ENCODE results near the gene ALPI. TPM values are rescaled to one million over a fixed set of nuclear protein-coding genes. Genes with fewer than 3 reads are reported as not detected.

Gene ALPI
- total RNA-seq, 1 experiment from 2014 or later, result not detected

GRCh38 chr2:232490221-232491138 lies 34.5 kb downstream of the ALPI start:
- ChIA-PET POLR2A (ENCODE audit: unreplicated experiment) (no interaction called here), CTCF (no interaction called here)
- DNase-seq (no peak), ATAC-seq (no peak)
- intact Hi-C loops (cut with micrococcal nuclease), result no loop called here
- H3K27ac ChIP-seq (ENCODE audit: low read length), result no peak overlapping the region
- H3K4me2 ChIP-seq (ENCODE audit: low read length), result no peak overlapping the region
- TF ChIP-seq EZH2phosphoT487 (IDR thresholded peaks at IDR 0.05; ENCODE audit: borderline replicate concordance, low read length), result no peak
- H3K27me3 ChIP-seq (ENCODE audit: low read length), result no peaks in the 10 kb centered on the region
- no peaks in the 10 kb centered on the region for H4K20me1 ChIP-seq (ENCODE audit: low read length)
- no peak overlapping the region for H2AFZ ChIP-seq (ENCODE audit: low read length)
- no peaks in the 10 kb centered on the region for H3K4me1 ChIP-seq (ENCODE audit: insufficient read depth, low read length)
- H3K4me3 ChIP-seq (ENCODE audit: low read length), result no peak overlapping the region
- no peaks in the 10 kb centered on the region for H3K79me2 ChIP-seq (ENCODE audit: low read length)
- no peaks in the 10 kb centered on the region for H3F3A ChIP-seq (ENCODE audit: low read length, unreplicated experiment)
- BruUV-seq (replicated peaks), result no TSS peak
- no peaks in the 10 kb centered on the region for H3K36me3 ChIP-seq (ENCODE audit: low read depth, low read length)
- H3K9me3 ChIP-seq (ENCODE audit: low read length), result no peaks in the 10 kb centered on the region
- H3K9me2 ChIP-seq (replicated peaks; ENCODE audit: low read length), result no peaks in the 10 kb centered on the region
- no peak overlapping the region for H3K9ac ChIP-seq (ENCODE audit: low read length)

- H3K79me2 ChIP-seq (ENCODE audit: low read length), result no peaks in the 10 kb centered on the region
- no peaks in the 10 kb centered on the region for H3K4me1 ChIP-seq (ENCODE audit: insufficient read depth, low read length)
- DNase-seq (no peak), ATAC-seq (no peak)
- no peak overlapping the region for H3K27ac ChIP-seq (ENCODE audit: low read length)
- no peak overlapping the region for H3K9ac ChIP-seq (ENCODE audit: low read length)
- H3K9me2 ChIP-seq (replicated peaks; ENCODE audit: low read length), result no peaks in the 10 kb centered on the region
- no peak for TF ChIP-seq EZH2 (IDR thresholded peaks at IDR 0.05; ENCODE audit: low read length, unreplicated experiment)
- TF ChIP-seq CTCF (conservative IDR thresholded peaks at IDR 0.05; ENCODE audit: low read depth, low read length), result no peak
- TF ChIP-seq EZH2phosphoT487 (IDR thresholded peaks at IDR 0.05; ENCODE audit: borderline replicate concordance, low read length), result no peak
- no peaks in the 10 kb centered on the region for H3K36me3 ChIP-seq (ENCODE audit: low read depth, low read length)
- H3F3A ChIP-seq (ENCODE audit: low read length, unreplicated experiment), result no peaks in the 10 kb centered on the region
- no peak overlapping the region for H3K4me3 ChIP-seq (ENCODE audit: low read length)
- no peaks in the 10 kb centered on the region for H4K20me1 ChIP-seq (ENCODE audit: low read length)
- H3K4me2 ChIP-seq (ENCODE audit: low read length), result no peak overlapping the region
- BruUV-seq (replicated peaks), result no TSS peak
- H2AFZ ChIP-seq (ENCODE audit: low read length), result no peak overlapping the region
- H3K9me3 ChIP-seq (ENCODE audit: low read length), result no peaks in the 10 kb centered on the region
- intact Hi-C loops (cut with micrococcal nuclease), result no loop called here
- H3K27me3 ChIP-seq (ENCODE audit: low read length), result no peaks in the 10 kb centered on the region
- CTCF ChIA-PET, result no interaction called here
- POLR2A ChIA-PET (ENCODE audit: unreplicated experiment), result no interaction called here
Observed at GRCh38 chr2:232491139-232491780, 35.3 kb downstream of the ALPI start.

DNA sequence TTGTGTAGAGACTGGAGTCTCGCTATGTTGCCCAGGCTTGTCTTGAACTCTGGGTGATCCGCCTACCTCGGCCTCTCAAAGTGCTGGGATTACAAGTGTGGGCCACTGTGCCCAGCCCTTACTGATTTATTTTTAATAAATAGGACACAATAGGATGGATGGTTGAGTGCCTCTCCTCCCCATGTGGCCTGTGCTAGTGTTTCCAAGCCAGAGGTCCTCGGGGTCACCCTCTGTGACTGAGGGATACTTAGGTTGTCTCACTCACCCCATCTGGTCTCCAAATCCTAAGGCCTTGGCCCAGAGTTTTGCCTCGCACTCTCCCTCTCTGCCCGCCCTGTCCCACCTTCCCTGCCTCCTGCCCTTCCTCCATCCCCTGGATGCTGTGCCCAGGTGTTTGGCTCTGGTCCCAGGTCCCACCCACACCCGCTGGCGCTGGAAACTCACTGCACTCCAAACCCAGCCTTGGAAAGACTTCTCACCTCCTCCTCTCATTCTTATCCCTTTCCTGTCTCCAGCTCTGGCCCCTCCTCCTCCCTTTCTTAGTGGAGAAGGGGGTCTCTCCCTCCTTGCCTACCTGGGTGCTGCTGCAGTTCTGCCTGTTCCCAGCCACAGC lies 36.4 kb downstream of the ALPI start:
- DNase-seq, result no peak
- CTCF ChIA-PET, result no interaction called here
- intact Hi-C loops (cut with micrococcal nuclease), result no loop called here
- no peak for TF ChIP-seq EZH2phosphoT487 (IDR thresholded peaks at IDR 0.05; ENCODE audit: borderline replicate concordance, low read length)
- TF ChIP-seq CTCF (conservative IDR thresholded peaks at IDR 0.05; ENCODE audit: low read depth, low read length), result no peak
- TF ChIP-seq EZH2 (IDR thresholded peaks at IDR 0.05; ENCODE audit: low read length, unreplicated experiment), result no peak
- Histone ChIP-seq H3K9ac (ENCODE audit: low read length) (no peak overlapping the region), H3K36me3 (ENCODE audit: low read depth, low read length) (no peaks in the 10 kb centered on the region), H3K9me3 (ENCODE audit: low read length) (no peaks in the 10 kb centered on the region), H4K20me1 (ENCODE audit: low read length) (no peaks in the 10 kb centered on the region), H3K4me1 (ENCODE audit: insufficient read depth, low read length) (no peaks in the 10 kb centered on the region), H3K4me3 (ENCODE audit: low read length) (no peak overlapping the region), H3F3A (ENCODE audit: low read length, unreplicated experiment) (no peaks in the 10 kb centered on the region), H3K9me2 (replicated peaks; ENCODE audit: low read length) (no peaks in the 10 kb centered on the region), H3K27me3 (ENCODE audit: low read length) (no peaks in the 10 kb centered on the region), H3K79me2 (ENCODE audit: low read length) (no peaks in the 10 kb centered on the region), H3K27ac (ENCODE audit: low read length) (no peak overlapping the region), H3K4me2 (ENCODE audit: low read length) (no peak overlapping the region), H2AFZ (ENCODE audit: low read length) (no peak overlapping the region)
- POLR2A ChIA-PET (ENCODE audit: unreplicated experiment), result no interaction called here
- no TSS peak for BruUV-seq (replicated peaks)
- ATAC-seq, result no peak
